ENCODE results near the gene ZNF592.

ZNF592 gene

GRCh38 chr15:84846269-84846668 is 97.9 kb downstream of the ZNF592 start:
- Histone ChIP-seq H3K9me3 (ENCODE audit: control insufficient read depth, low read length) (no peaks in the 10 kb centered on the region), H3K27me3 (ENCODE audit: control insufficient read depth, insufficient read depth, low read length, poor library complexity, severe bottlenecking) (no peaks in the 10 kb centered on the region), H3K4me1 (ENCODE audit: control insufficient read depth, insufficient read depth, low read length) (no peaks in the 10 kb centered on the region), H3K27ac (ENCODE audit: insufficient read depth, low read depth, low read length, poor library complexity, severe bottlenecking) (no peak overlapping the region), H3K4me3 (ENCODE audit: insufficient read depth, low read depth, low read length) (no peak overlapping the region), H3K36me3 (ENCODE audit: control insufficient read depth, insufficient read depth, low read length) (no peaks in the 10 kb centered on the region)
- WGBS, 2 experiments, result 82% methylated on average over 1 of the region's 1 CpG; no CpG with 5 or more reads in 1 of the 2 experiments

DNA sequence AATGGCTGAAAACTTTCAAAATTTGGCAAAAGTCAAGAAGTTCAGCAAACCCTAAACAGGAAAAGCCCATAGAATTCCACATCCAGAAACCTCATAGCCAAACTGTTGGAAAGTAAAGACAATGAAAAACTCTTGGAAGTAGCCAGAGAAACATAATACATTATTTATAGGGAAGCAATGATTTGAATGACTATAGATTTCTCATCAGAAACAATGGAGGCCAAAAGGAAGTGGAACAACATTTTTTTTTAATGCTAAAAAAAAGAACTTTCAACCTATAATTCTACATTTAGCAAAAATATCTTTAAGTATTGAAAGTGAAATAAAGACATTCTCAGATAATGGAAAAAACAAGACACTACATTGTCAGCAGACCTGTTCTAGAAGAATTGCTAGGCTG is 99.0 kb downstream of the ZNF592 start:
- no peaks in the 10 kb centered on the region for H3K36me3 ChIP-seq (ENCODE audit: control insufficient read depth, insufficient read depth, low read length)

DNA sequence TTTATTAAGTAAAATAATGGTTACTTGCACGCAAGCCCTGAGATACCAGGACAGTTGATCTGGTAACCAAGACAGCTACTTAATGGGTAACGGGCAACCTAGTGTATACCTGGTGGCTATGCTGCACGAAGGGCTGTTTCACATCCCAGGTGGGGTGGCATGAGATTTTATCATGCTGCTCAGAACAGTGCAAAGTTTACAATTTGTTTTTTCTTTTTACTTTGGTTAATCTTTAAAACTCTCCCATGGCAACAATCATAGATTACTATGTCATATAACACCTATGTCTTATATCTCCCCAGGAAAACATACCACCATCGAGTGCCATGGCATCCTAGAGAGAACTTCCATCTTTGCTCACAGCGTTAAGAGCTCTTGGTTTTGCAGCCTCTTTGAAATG is 103.8 kb downstream of the ZNF592 start:
- 94 to 97% methylated on average over 5 of the region's 5 CpGs for WGBS, 2 experiments
- H3K9me3 ChIP-seq (ENCODE audit: control insufficient read depth, low read length), result no peaks in the 10 kb centered on the region
- H3K27ac ChIP-seq (ENCODE audit: insufficient read depth, low read depth, low read length, poor library complexity, severe bottlenecking), result no peak overlapping the region
- H3K36me3 ChIP-seq (ENCODE audit: control insufficient read depth, insufficient read depth, low read length), result no peaks in the 10 kb centered on the region
- H3K4me1 ChIP-seq (ENCODE audit: control insufficient read depth, insufficient read depth, low read length), result no peaks in the 10 kb centered on the region
- H3K4me3 ChIP-seq (ENCODE audit: insufficient read depth, low read depth, low read length), result no peak overlapping the region
- no peaks in the 10 kb centered on the region for H3K27me3 ChIP-seq (ENCODE audit: control insufficient read depth, insufficient read depth, low read length, poor library complexity, severe bottlenecking)

More for the DNA sequence above, 99.0 kb downstream of the ZNF592 start:
- H3K27ac ChIP-seq (ENCODE audit: insufficient read depth, low read depth, low read length, poor library complexity, severe bottlenecking), result no peak overlapping the region
- no peak overlapping the region for H3K4me3 ChIP-seq (ENCODE audit: insufficient read depth, low read depth, low read length)
- no peaks in the 10 kb centered on the region for H3K4me1 ChIP-seq (ENCODE audit: control insufficient read depth, insufficient read depth, low read length)
- H3K9me3 ChIP-seq (ENCODE audit: control insufficient read depth, low read length), result no peaks in the 10 kb centered on the region
- H3K27me3 ChIP-seq (ENCODE audit: control insufficient read depth, insufficient read depth, low read length, poor library complexity, severe bottlenecking), result no peaks in the 10 kb centered on the region

GRCh38 chr15:84855136-84855535 is 106.7 kb downstream of the ZNF592 start:
- no peaks in the 10 kb centered on the region for H3K27me3 ChIP-seq (ENCODE audit: control insufficient read depth, insufficient read depth, low read length, poor library complexity, severe bottlenecking)
- no peaks in the 10 kb centered on the region for H3K9me3 ChIP-seq (ENCODE audit: control insufficient read depth, low read length)
- no peak overlapping the region for H3K27ac ChIP-seq (ENCODE audit: insufficient read depth, low read depth, low read length, poor library complexity, severe bottlenecking)
- H3K4me3 ChIP-seq (ENCODE audit: insufficient read depth, low read depth, low read length), result no peak overlapping the region
- no peaks in the 10 kb centered on the region for H3K36me3 ChIP-seq (ENCODE audit: control insufficient read depth, insufficient read depth, low read length)
- WGBS, 2 experiments, result 92 to 94% methylated on average over 9 of the region's 9 CpGs
- H3K4me1 ChIP-seq (ENCODE audit: control insufficient read depth, insufficient read depth, low read length), result no peaks in the 10 kb centered on the region

DNA sequence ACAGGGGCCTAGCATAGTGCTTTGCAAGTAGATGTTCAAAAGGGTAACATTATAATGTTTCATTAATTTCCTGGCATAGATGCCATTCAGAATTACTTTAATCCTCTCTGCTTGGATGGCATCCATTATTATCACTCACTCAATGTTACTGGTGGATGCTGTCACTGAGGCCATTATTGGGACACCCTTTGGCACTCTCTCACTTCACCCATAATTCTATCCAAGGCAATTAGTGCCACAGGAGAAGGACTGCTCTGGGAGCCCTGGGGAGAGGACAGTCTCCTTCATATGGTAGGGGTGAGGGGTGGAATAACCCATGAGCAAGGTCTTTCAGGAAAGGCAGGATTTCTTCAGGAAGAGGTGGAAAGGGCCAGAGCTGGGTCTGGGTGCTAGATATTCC is 107.4 kb downstream of the ZNF592 start:
- Histone ChIP-seq H3K27ac (ENCODE audit: insufficient read depth, low read depth, low read length, poor library complexity, severe bottlenecking) (no peak overlapping the region), H3K4me1 (ENCODE audit: control insufficient read depth, insufficient read depth, low read length) (no peaks in the 10 kb centered on the region), H3K36me3 (ENCODE audit: control insufficient read depth, insufficient read depth, low read length) (no peaks in the 10 kb centered on the region), H3K9me3 (ENCODE audit: control insufficient read depth, low read length) (no peaks in the 10 kb centered on the region), H3K27me3 (ENCODE audit: control insufficient read depth, insufficient read depth, low read length, poor library complexity, severe bottlenecking) (no peaks in the 10 kb centered on the region), H3K4me3 (ENCODE audit: insufficient read depth, low read depth, low read length) (no peak overlapping the region)
